Measurements from ENCODE around the gene ZNF816. TPM values are rescaled to one million over a fixed set of nuclear protein-coding genes. Genes with fewer than 3 reads are reported as not detected.

ZNF816 gene
- total RNA-seq, 1 experiment from 2014 or later: 8.9 TPM

DNA sequence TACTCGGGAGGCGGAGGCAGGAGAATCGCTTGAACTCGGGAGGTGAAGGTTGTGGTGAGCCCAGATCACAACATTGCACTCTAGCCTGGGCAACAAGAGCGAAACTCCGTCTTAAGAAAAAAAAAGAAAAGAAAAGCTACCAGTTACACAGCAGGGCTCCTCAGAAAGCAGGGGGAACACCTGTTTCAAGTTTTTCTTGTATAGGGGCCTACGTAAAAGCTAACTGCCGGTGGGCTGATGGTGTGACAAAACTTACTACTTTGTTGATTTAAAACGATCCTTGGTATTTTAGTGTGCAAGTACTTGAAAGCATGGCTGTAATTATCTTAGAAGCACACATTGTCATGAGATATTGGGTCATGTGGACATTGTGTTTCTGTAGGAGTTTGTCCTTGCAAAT is 35.3 kb upstream of the ZNF816 start:
- Histone ChIP-seq H3K36me3 (ENCODE audit: control insufficient read depth in 1 of 2, insufficient read depth in 2 of 2, low read length in 2 of 2) (no peaks in the 10 kb centered on the region), H3K79me2 (ENCODE audit: insufficient read depth, low read length) (no peaks in the 10 kb centered on the region), H3K27me3 (ENCODE audit: insufficient read depth, low read length) (no peaks in the 10 kb centered on the region), H3K4me1 (ENCODE audit: control insufficient read depth in 1 of 2, insufficient read depth in 2 of 2, low read length in 2 of 2) (no peaks in the 10 kb centered on the region; a peak in 1 of 4 replicates), H3K4me2 (ENCODE audit: low read length) (no peak overlapping the region), H3K9me2 (ENCODE audit: insufficient read depth) (no peaks in the 10 kb centered on the region), H3K4me3 (replicated peaks in 1 of 2; ENCODE audit: low read depth in 1 of 2, low read length in 2 of 2) (no peak overlapping the region), H3K9ac (ENCODE audit: low read length) (no peak overlapping the region), H3K27ac (ENCODE audit: low read depth, low read length) (no peak overlapping the region), H2AFZ (ENCODE audit: low read depth, low read length, poor library complexity, severe bottlenecking) (no peak overlapping the region), H3K9me3 (ENCODE audit: control insufficient read depth in 1 of 2, insufficient read depth in 1 of 2, low read depth in 1 of 2, low read length in 2 of 2) (peaks cover 0 to 3% of the 10 kb centered on the region in 2 experiments; a peak in 2 of 4 replicates), H4K20me1 (ENCODE audit: insufficient read depth) (no peaks in the 10 kb centered on the region)
- BruUV-seq (replicated peaks): no TSS peak
- ChIA-PET POLR2A (no interaction called here), RAD21 (ENCODE audit: low non-redundant PET in 1 of 2, low total read pairs in 2 of 2, uncharacterized antibody in 2 of 2, unreplicated experiment in 2 of 2) (no interaction called here), CTCF (no interaction called here)
- no peak for DNase-seq (ENCODE audit: low read depth, low spot score)
- intact Hi-C loops (cut with micrococcal nuclease): no loop called here
- ATAC-seq: no peak
- TF ChIP-seq, protein P1, sequence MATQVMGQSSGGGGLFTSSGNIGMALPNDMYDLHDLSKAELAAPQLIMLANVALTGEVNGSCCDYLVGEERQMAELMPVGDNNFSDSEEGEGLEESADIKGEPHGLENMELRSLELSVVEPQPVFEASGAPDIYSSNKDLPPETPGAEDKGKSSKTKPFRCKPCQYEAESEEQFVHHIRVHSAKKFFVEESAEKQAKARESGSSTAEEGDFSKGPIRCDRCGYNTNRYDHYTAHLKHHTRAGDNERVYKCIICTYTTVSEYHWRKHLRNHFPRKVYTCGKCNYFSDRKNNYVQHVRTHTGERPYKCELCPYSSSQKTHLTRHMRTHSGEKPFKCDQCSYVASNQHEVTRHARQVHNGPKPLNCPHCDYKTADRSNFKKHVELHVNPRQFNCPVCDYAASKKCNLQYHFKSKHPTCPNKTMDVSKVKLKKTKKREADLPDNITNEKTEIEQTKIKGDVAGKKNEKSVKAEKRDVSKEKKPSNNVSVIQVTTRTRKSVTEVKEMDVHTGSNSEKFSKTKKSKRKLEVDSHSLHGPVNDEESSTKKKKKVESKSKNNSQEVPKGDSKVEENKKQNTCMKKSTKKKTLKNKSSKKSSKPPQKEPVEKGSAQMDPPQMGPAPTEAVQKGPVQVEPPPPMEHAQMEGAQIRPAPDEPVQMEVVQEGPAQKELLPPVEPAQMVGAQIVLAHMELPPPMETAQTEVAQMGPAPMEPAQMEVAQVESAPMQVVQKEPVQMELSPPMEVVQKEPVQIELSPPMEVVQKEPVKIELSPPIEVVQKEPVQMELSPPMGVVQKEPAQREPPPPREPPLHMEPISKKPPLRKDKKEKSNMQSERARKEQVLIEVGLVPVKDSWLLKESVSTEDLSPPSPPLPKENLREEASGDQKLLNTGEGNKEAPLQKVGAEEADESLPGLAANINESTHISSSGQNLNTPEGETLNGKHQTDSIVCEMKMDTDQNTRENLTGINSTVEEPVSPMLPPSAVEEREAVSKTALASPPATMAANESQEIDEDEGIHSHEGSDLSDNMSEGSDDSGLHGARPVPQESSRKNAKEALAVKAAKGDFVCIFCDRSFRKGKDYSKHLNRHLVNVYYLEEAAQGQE (IDR thresholded peaks at IDR 0.05; ENCODE audit: low read depth): no peak
- no peak for TF ChIP-seq CEBPB (IDR thresholded peaks at IDR 0.05; ENCODE audit: low read depth)
- TF ChIP-seq CBX3 (IDR thresholded peaks at IDR 0.05; ENCODE audit: low read depth): no peak
- TF ChIP-seq JUND (IDR thresholded peaks at IDR 0.05): no peak
- no peak for TF ChIP-seq POLR2A (IDR thresholded peaks at IDR 0.05; ENCODE audit: borderline replicate concordance, extremely low read depth, insufficient read depth, insufficient read length)
- TF ChIP-seq SIN3A (IDR thresholded peaks at IDR 0.05; ENCODE audit: low read depth): no peak
- TF ChIP-seq, protein P2, sequence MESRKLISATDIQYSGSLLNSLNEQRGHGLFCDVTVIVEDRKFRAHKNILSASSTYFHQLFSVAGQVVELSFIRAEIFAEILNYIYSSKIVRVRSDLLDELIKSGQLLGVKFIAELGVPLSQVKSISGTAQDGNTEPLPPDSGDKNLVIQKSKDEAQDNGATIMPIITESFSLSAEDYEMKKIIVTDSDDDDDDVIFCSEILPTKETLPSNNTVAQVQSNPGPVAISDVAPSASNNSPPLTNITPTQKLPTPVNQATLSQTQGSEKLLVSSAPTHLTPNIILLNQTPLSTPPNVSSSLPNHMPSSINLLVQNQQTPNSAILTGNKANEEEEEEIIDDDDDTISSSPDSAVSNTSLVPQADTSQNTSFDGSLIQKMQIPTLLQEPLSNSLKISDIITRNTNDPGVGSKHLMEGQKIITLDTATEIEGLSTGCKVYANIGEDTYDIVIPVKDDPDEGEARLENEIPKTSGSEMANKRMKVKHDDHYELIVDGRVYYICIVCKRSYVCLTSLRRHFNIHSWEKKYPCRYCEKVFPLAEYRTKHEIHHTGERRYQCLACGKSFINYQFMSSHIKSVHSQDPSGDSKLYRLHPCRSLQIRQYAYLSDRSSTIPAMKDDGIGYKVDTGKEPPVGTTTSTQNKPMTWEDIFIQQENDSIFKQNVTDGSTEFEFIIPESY (IDR thresholded peaks at IDR 0.05; ENCODE audit: extremely low read depth, insufficient replicate concordance, low read length): no peak
- TF ChIP-seq ZNF274 (IDR thresholded peaks at IDR 0.05; ENCODE audit: low read depth, low read length): no peak
- TF ChIP-seq TCF7L2 (IDR thresholded peaks at IDR 0.05; ENCODE audit: borderline replicate concordance, extremely low read depth, insufficient read depth, insufficient read length): no peak
- TF ChIP-seq SRF (IDR thresholded peaks at IDR 0.05; ENCODE audit: low read depth): no peak
- TF ChIP-seq EZH2 (IDR thresholded peaks at IDR 0.05): no peak
- TF ChIP-seq, protein P3, sequence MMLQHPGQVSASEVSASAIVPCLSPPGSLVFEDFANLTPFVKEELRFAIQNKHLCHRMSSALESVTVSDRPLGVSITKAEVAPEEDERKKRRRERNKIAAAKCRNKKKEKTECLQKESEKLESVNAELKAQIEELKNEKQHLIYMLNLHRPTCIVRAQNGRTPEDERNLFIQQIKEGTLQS (IDR thresholded peaks at IDR 0.05): no peak
- TF ChIP-seq ZFX (IDR thresholded peaks at IDR 0.05): no peak
- TF ChIP-seq EZH2phosphoT487 (IDR thresholded peaks at IDR 0.05; ENCODE audit: borderline replicate concordance): no peak

Data from HCT116 (cell line).